NCI-H2196 treated with DMSO at 0.1 percent for 48 hours (cell line): ENCODE data around the gene DOK3.
A peak's percentile ranks its signal among the peaks of the same experiment; 100 is the strongest.

Experiments used
- DNase-seq: peaks from one replicate; lab custom pipeline; 2025; ENCODE audit not compliant: unreplicated experiment; lab: John Stamatoyannopoulos, UW

DOK3 gene

GRCh38 chr5:177484902-177485549, 24.6 kb downstream of the DOK3 start:
- DNase-seq, result no peak

GRCh38 chr5:177483994-177484901, 25.4 kb downstream of the DOK3 start:
- no peak for DNase-seq

DNA sequence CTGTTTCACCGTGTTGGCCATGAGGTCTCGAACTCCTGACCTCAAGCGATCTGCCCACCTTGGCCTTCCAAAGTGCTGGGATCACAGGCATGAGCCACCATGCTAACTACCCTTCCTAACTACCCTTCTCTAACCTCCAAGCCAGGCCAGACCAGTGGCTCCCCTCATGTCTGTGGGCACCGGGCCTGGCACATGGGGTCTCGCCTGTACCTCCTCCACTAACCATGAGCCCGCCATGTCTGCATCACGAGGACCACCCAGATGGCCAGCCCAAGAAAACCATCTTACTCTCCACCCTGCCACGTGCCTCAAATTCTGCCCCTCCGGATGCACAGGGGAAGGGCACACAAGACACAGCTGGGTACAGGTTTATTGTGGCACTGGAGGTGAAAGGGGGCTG, 26.6 kb downstream of the DOK3 start:
- DNase-seq, result no peak

DNA sequence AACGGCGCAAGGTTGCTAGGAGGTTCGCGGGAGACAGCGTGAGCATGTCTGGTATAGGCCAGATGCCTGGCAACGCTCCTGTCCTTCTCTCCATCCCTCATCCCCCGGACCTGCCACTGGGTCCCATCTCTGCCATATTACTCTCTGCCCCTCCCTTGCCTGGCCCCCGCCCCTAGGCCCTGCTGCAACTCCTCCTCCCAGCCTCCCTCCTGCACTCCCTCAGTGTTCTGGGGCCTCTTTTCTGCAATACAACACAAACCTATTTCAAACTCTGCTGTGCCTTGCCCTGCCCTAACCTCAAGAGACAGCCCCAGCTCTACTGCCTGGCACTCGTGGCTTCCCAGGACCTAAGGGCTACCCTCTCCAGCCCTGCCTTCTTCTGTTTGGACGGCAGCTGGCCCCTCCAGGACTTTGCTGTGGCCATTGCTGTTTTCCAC, 27.2 kb downstream of the DOK3 start:
- no peak for DNase-seq

DNA sequence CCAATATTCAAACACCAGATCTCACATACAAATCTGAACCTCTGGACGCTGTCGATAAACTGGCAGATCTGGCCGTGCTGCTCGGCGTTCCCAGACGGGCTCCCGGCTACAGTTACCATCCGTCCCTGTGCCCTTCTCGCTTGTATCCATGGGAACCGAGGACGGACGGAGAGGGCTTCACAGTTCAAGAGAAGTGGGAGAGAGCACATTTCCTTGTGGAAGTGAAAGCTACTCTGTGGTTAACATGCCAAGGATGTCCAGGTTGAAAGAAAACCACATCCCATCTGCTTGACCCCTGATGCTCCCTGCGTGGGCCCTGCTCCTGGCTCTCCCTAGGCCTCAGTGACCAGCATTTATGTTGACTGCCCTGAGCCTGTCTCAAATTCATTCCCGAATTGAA, 29.9 kb downstream of the DOK3 start:
- DNase-seq, result no peak

DNA sequence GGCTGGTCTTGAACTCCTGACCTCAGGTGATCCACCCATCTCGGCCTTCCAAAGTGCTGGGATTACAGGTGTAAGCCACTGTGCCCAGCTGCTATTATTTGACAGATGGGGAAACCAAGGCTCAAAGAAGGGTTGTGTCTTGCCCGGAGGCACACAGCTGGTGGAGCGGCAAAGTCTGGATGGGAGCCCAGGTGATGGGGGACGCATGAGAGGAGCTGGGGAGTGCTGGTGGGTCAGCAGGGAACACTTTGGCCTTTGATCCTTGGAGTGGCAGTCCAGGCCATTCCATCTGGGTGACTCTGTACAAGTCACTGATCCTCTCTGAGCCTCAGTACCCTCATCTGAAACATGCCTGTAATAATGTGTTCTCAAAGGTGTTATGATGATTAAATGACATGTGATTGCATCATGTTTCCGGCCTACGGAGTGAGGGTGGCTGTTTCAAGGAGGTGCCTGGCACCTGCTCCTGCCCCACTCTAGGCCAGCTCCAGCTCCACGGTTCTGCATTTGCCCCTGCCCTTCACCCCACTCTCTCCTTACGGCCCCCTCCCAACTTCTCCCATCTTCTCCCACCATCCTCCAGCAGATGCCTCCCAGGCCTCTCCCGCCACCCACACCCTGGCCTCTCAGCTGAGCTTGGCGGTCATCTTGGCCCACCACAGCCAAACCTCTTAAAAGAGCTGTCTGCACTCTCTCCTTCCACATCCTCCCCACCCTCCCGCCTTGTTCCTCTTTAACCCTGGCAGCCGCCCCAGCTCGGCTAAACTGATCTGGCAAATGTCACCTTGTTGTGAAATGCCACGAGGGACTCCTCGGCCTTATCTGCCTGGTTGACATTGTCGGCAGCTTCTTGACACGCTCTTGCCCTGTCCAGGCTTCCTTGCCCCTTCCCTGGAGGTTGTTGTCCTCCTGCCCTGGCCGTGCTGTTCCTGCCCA, 30.6 kb downstream of the DOK3 start:
- peak; percentile 57 for DNase-seq

DNA sequence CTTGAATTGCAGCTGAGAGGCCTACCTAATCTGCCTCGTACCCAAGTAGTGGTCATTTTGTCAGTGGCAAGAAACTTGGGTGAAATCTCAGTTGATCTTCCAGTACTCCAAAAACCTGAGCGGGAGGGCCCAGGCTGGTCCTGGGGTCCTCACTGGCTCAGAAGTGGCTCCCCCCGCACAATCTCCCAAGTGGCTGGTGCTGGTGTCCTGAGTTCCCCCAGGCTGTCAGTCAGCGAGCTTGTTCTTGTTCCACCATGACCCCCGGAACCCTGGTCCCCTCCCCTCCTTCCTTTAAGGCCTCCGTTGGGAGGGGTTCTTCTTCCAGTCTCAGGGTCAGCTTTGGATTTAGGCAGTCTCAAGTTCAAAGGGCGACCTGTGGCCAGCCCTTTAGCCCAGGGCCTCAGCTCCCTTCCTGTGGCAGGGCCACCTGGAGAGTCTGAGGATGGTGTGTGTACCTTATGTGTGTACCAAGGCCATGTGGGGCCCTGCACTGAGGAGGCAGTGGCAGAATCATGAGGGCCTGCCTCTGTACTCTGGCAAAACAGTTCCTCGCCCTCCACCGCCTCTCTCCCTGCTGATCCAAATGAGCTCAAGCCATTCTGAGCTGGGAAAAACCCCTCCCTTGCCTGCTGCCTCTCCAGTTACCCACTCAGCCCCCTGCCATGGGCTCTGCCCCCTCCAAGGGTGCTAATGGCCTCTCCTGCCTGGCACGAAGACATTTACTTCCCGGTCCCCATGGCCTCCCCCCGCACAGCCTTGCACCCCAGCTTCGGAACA, 31.7 kb downstream of the DOK3 start:
- no peak for DNase-seq

- no peak for DNase-seq
Measured at GRCh38 chr5:177476531-177477233, 32.9 kb downstream of the DOK3 start.

DNA sequence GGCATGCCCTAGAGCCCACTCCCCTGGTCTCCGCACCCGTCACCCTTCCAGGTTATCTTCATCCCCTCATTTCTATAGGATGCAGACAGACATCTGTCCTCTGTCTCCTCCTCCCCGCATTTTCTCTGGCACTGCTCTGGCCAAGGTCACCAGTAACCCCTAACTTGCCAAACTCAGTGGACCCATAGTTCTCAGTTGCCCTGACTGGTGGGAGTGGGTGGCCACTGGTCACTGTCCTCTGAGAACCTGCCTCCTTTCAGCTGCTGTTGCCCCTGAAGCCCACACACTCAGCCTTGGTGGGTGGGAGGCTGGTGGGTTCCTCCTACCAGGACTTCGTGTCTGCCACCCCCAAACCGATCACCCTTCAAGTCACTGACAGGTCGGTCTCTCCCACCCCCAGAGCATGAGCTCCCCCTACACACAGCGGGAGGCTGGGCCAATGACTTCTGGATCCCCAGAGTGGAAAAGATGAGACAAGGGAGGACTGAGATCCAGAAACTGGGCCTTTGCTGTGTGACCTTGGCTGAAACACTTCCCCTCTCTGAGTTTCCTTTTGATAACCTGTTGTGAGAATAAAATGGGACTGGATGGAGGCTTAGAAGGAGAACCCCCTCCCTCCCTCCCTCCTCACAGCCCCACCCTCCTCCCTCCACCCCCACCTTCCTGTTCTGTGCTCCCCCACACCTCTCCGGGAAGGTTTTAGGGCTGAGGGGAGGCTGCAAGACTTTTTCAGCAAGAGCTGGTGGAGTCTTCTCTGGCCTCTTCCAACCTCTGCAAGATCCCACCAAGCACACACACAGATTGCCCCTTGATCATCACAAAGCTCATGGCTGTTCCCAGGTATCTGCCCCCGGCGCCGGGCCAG, 33.8 kb downstream of the DOK3 start:
- no peak for DNase-seq

GRCh38 chr5:177474846-177475562, 34.6 kb downstream of the DOK3 start:
- no peak for DNase-seq

GRCh38 chr5:177474002-177474476, 35.6 kb downstream of the DOK3 start:
- DNase-seq, result no peak

GRCh38 chr5:177473443-177474001, 36.1 kb downstream of the DOK3 start, which contains the start of gene DBN1:
Gene DBN1 (minus strand): TSS chr5:177473634. CDS start chr5:177473521, 113 bp downstream.
- peak; percentile 39 for DNase-seq

DNA sequence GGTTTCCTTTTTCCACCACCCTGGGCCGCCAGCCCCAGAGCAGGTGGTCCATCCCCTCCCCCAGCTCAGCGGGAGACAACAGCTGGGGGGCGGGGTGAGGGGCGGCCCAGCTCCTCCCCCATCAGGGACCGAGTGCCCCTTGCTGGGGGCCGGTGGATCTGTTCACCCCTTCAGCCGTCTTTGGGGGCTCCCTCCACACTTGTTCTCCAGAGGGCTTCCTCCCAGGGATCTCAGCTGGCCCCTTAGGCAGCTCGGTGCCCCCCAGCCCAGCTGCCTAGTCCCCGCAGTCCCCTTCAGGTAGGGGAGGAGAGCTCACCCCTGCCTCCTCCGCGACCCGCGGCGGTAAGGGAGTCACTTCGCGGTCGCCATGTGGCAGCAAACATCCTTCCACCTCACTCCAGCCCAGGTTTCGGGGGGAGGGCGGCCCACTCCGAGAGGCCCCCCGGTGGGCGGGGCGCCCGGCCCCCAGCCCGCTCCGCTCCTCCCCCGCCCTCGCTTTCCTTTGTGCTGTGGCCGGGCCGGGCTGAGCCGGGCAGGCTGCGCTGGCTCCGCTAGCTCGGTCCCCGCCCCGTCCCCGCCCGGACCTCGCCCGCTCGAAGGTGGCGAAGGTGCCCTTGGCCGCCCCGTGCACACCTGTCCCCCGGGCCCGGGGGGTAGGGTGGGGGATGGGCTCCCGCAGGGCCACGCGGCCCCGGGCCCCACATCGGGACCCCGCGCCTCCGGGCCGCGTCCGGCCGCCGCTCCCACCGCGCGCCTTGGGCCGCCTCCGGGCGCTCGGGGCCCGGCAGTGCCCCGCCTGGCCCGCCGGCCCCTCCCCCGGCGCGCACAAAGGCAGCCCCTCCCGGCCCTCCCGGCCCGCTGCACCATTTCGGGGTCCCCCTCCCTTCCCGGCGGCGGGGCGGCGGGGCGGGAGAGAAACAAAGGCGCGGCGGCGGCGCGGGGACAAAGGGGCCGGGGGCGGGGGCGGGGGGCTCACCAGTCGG, 36.9 kb downstream of the DOK3 start:
- DNase-seq, result no peak

- no peak for DNase-seq
Measured at GRCh38 chr5:177471610-177472356, 37.8 kb downstream of the DOK3 start.

DNA sequence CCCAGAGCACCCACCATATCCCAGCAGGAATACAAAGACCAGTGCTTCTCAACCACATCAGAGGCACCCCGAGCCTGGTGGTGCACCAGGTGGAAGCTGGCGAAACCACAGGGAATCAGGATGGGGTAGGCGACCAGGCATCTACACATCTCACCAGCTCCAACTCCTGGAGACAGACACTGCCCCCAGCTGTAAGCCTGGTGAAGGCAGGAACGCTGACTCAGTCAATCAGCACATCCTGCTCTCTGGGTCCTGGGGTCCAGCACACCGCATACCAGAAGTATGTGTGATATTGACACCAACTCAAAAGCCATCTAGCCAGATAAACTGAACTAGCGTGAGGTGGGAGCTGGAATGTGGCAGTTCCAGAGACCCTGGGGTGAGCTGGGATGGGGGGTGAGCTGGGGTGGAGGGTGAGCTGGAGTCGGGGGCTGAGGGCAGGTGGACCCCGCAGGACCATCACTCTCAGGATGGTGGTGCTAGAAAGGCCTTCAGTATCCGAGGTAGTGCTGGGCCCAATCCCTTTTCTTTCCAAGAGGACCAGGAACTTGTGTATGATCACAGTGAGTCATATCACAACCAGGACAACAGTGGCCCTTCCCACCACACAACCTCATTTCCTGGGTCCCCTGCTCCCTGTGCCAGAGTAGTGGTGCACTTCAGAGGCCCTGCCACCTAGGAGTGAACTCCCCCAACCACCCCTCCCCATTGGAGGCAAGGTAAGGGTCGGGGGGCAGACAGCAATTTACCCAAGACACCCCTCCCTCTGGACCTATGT, 38.7 kb downstream of the DOK3 start:
- no peak for DNase-seq
